ENCODE measurements around the gene TMEM259.

The TMEM259 gene

GRCh38 chr19:963486-963951 lies 57.4 kb downstream of the TMEM259 start:
- TF ChIP-seq CTCF (IDR thresholded peaks at IDR 0.05; ENCODE audit: low read depth, low read length, missing control alignments), result no peak
- H3K4me3 ChIP-seq (replicated peaks; ENCODE audit: low read depth, low read length), result no peak overlapping the region
- DNase-seq (ENCODE audit: extremely low read depth, low read depth), result no peak

- no peak for TF ChIP-seq CTCF (IDR thresholded peaks at IDR 0.05; ENCODE audit: low read depth, low read length, missing control alignments)
- DNase-seq (ENCODE audit: extremely low read depth, low read depth), result no peak
- H3K4me3 ChIP-seq (replicated peaks; ENCODE audit: low read depth, low read length), result no peak overlapping the region
These were observed 58.1 kb downstream of the TMEM259 start for GRCh38 chr19:962683-963400.

- DNase-seq (ENCODE audit: extremely low read depth, low read depth), result no peak
- TF ChIP-seq CTCF (IDR thresholded peaks at IDR 0.05; ENCODE audit: low read depth, low read length, missing control alignments), result no peak
- no peak overlapping the region for H3K4me3 ChIP-seq (replicated peaks; ENCODE audit: low read depth, low read length)
These were observed 58.9 kb downstream of the TMEM259 start for GRCh38 chr19:961866-962620.

GRCh38 chr19:960601-960938 lies 60.4 kb downstream of the TMEM259 start:
- no peak for TF ChIP-seq CTCF (IDR thresholded peaks at IDR 0.05; ENCODE audit: low read depth, low read length, missing control alignments)
- H3K4me3 ChIP-seq (replicated peaks; ENCODE audit: low read depth, low read length), result no peak overlapping the region
- no peak for DNase-seq (ENCODE audit: extremely low read depth, low read depth)

GRCh38 chr19:960020-960419 lies 60.9 kb downstream of the TMEM259 start:
- H3K4me3 ChIP-seq (replicated peaks; ENCODE audit: low read depth, low read length), result no peak overlapping the region
- peak; percentile 7 for TF ChIP-seq CTCF (IDR thresholded peaks at IDR 0.05; ENCODE audit: low read depth, low read length, missing control alignments)
- no peak for DNase-seq (ENCODE audit: extremely low read depth, low read depth)

Data from HFF-Myc (cell line).